Activated CD8-positive, alpha-beta memory T cell treated with anti-CD3 and anti-CD28 coated beads, Interleukin-2, amount 50 U/mL, for 1 hour (primary cell): ENCODE measurements around the gene HCST.
"Not testable (repeated sequence)": the region's sequence is repeated elsewhere in the genome, so short reads cannot be mapped to it uniquely, and the experiment has no call there.

Experiments
- DNase-seq: peaks from one replicate; pipeline ENCODE4 v3.0.0-alpha.2; 2020; ENCODE audit errors: extremely low read depth

Gene HCST

GRCh38 chr19:35901854-35902661 lies at the start of gene HCST:
Gene HCST, plus strand, starts transcription at chr19:35902529. Its CDS starts 65 bp downstream, at chr19:35902594.
- DNase-seq = no peak

DNA sequence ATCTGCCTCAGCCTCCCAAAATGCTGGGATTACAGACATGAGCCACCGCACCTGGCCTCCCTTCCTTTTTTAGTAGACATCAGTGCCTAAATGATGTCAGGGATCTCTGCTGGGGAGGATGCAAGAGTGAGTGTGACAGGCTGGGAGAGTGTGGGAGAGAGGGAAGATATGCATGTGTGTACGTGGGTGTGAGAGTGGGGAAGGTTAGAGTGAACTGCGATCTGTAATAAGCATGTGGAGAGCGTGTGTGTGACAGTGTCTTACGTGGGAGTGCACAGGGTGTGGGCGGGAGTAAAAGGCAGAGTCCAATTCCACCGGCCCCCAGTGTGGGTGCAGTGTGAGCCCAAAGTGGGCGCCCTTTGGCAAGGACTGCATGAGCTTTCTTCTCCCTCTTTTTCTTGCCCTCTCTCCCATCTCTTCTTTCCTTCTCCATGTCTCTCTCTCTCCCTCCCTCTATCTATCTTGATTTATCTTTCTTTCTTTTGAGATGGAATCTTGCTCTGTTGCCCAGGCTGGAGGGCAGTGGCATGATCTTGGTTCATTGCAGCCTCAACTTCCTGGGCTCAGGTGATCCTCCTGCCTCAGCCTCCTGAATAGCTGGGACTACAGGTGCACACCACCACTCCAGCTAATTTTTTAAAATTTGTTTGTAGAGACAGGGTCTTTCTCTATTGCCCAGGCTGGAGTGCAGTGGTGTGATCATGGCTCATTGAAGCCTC lies 49.1 kb upstream of the HCST start:
- no peak for DNase-seq

- no peak for DNase-seq
These were observed 45.7 kb upstream of the HCST start, which contains the start of gene KIRREL2 for GRCh38 chr19:35856546-35857149. Gene KIRREL2, plus strand, starts transcription at chr19:35856911. Its CDS starts 209 bp downstream, at chr19:35857120.

- DNase-seq = no peak
These were observed 44.0 kb upstream of the HCST start for GRCh38 chr19:35858311-35858710.

DNA sequence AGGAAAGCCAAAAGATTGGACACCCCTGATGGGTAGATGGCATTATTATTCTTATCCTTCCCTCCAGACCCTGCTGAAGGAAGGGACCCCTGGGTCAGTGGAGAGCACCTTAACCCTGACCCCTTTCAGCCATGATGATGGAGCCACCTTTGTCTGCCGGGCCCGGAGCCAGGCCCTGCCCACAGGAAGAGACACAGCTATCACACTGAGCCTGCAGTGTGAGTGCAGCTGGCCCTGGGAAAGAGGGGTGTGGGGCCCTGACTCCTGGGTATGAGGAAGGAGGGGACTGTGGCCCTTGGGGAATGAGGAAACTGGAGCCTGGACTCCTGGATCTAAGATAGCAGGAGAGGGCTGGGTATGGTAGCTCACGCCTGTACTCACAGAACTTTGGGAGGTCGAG lies 42.9 kb upstream of the HCST start:
- DNase-seq = no peak

- DNase-seq = no peak
These were observed 41.9 kb upstream of the HCST start for GRCh38 chr19:35860436-35860817.

- no peak for DNase-seq
These were observed 41.3 kb upstream of the HCST start for GRCh38 chr19:35860818-35861639.

GRCh38 chr19:35861640-35862160 lies 40.6 kb upstream of the HCST start:
- no peak for DNase-seq

GRCh38 chr19:35862528-35862927 lies 39.8 kb upstream of the HCST start:
- no peak for DNase-seq

GRCh38 chr19:35863018-35863417 lies 39.3 kb upstream of the HCST start:
- DNase-seq = no peak

DNA sequence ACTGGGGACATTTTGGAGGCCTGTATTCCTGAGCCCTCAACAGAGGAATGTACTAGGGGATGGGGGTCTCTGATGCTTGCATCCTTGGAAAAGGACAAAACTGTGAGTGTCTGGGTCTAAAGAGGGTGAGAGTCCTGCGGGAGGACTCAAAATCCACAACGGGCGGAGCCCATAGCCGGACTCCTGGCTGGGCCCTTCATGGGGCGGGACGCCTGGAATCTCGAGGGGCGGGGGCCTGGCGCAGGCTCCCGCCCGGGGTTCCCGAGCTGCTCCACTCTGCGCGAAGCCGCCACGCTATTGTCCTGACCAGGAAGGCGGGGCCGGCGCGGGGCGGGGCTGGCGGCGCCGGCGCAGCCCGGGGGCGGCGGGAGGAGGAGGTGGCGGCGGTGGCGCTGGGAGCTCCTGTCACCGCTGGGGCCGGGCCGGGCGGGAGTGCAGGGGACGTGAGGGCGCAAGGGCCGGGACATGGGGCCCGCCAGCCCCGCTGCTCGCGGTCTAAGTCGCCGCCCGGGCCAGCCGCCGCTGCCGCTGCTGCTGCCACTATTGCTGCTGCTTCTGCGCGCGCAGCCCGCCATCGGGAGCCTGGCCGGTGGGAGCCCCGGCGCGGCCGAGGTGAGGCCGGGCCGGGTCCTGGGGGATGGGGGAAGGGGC lies 34.0 kb upstream of the HCST start, which contains the start of gene APLP1:
APLP1 (plus strand) TSS at position 403 of the 651 bp plus-strand sequence; CDS start at position 466, 63 bp downstream.
- DNase-seq = no peak

GRCh38 chr19:35868823-35869326 lies 33.5 kb upstream of the HCST start:
- DNase-seq = no peak

DNA sequence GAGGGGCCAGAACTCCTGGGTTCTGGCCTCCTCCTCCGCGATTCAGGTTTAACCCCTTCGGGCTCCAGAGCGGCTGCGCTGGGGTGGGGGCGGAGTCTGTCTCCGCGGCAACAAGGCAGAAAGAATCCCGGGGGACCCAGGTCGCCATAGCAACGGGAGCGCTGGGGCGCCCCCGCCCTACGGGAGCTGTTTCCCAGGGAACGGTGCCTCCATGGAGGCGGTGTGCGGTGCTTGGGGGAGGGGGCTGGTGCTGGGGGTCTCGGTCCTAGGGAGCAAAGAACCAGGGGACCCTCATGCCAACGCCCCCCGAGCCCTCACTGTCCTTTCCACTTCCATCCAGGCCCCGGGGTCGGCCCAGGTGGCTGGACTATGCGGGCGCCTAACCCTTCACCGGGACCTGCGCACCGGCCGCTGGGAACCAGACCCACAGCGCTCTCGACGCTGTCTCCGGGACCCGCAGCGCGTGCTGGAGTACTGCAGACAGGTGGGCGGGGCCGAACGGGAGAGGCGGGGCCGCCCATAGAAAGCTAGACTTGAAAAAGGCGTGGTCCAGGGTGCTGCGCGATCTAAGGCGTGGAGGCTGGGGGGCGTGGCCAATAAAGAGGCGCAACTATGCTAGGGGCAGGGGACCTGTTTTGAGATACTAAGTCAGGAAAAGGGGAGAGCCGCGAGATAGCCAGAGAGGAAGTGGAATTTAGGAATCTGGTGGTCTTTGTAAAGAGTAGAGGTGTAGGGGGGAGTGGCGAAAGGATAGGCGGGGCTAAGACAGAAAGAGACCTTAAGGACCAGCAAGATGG lies 32.8 kb upstream of the HCST start:
- DNase-seq = peak; percentile 38

- not testable (repeated sequence) for DNase-seq
These were observed 32.1 kb upstream of the HCST start for GRCh38 chr19:35870124-35870736.

GRCh38 chr19:35870798-35871197 lies 31.5 kb upstream of the HCST start:
- DNase-seq = no peak

- no peak for DNase-seq
These were observed 30.7 kb upstream of the HCST start for GRCh38 chr19:35871611-35872010.

DNA sequence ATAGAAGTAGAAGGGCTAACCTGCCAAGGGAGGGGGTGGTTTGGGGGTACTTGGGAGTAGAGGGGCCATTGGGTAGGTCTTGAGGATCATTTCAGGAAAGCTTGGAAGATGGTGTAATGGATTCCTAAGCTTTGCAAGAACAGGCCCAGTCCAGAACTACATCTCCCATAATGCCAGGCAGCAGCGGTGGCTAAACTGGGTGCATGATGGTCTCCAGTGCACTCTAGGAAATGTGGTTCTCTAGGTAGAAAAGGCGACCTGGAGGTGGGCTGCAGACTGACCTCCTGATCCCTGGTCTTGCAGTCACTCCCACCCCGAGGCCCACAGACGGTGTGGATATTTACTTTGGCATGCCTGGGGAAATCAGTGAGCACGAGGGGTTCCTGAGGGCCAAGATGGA lies 30.1 kb upstream of the HCST start:
- DNase-seq = no peak

- DNase-seq = no peak
These were observed 27.9 kb upstream of the HCST start for GRCh38 chr19:35874392-35874930.

DNA sequence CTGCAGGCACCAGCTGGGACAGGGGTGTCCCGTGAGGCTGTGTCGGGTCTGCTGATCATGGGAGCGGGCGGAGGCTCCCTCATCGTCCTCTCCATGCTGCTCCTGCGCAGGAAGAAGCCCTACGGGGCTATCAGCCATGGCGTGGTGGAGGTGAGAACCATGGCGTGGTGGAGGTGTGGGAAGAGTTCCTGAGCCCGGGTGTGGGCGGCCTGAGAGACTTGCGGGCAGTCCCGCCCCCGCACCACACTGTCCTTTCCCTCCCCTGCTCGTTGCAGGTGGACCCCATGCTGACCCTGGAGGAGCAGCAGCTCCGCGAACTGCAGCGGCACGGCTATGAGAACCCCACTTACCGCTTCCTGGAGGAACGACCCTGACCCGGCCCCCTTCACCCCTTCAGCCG lies 23.3 kb upstream of the HCST start:
- no peak for DNase-seq
